Left cardiac atrium (tissue), 4 donors: ENCODE measurements around the gene ENOSF1. TPM values are rescaled to one million over a fixed set of nuclear protein-coding genes. Genes with fewer than 3 reads are reported as not detected.

Experiments
- ATAC-seq, 2 donors: fragments of 200-7000 bp; cut with Tn5 transposase; one replicate each; pipeline ENCODE4 v1.9.1; 2020; ENCODE audit warnings: mild to moderate bottlenecking in 2 of 2, moderate library complexity in 2 of 2
- DNase-seq: peaks from one replicate; pipeline ENCODE4 v3.0.0-alpha.2; 2020
- intact Hi-C, 2 donors: fragments of 100-400 bp; cut with DNase I; formaldehyde crosslinking; loops; one replicate each; pipeline versions ENCODE4 v1.14.1 to v1.15.1; 2022 to 2023
- total RNA-seq, 2 donors: library from RNA; stranded (reverse); fragmentation: NEBNext Ultra II Directional; extraction: Animal tissue kit (Norgen Biotek cat#: 25700); gene quantifications; one replicate each; pipeline ENCODE4 v1.2.1, GENCODE V29; 2021
- donor health status: DM: no; HTN: yes; CAD: no.
- donor health status: DM: no; HTN: yes; CAD: no; lungs with severe emphysema.
- donor health status: DM: yes; HTN: yes; CAD: no.
- donor health status: Dilated cardiomyopathy.

ENOSF1 gene
- total RNA-seq, 2 donors from 2014 or later: 35.6 to 41.5 TPM

DNA sequence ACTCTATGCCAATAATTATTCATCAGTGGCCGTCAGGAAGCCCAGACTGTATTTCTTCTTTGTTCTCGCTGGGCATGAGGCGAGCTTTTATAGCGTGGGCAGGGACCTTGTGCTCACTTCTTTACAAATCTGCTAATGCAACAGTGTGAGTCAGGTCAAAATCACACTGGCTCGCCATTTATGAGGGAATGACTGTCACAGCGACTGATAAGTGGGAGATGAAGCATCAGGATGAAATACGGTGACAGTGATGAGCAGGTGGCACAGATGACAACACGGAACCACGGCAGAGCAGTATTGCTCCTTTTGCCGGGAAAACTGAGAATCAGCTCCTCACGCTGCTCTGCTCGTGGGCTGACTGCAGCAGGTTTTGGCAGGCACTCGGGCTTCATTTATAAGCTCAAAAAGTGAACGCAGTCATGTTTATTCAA lies 34.5 kb downstream of the ENOSF1 start:
- ATAC-seq (no peak), DNase-seq (no peak)
- intact Hi-C loops: no loop called here

DNA sequence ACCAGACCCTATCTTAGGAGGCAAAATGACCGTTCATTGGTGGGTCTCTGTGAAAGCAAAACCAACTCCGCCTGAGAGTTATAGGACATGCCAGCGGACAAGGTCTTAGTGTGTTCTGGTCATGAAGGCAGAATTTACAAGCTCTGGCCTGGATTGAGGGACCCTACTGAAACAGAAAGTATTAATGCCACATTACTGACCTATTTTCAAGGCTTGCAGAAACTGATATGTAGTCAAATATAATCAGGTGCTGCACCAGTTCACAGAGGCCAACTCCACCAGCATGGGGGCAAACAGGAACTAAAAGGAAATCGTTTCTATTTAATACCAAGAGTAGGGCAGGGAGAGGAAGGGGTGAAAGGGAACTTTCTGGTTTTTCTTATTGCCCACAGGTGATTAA lies 35.3 kb downstream of the ENOSF1 start:
- no peak for DNase-seq
- intact Hi-C loops: no loop called here
- ATAC-seq: no peak

DNA sequence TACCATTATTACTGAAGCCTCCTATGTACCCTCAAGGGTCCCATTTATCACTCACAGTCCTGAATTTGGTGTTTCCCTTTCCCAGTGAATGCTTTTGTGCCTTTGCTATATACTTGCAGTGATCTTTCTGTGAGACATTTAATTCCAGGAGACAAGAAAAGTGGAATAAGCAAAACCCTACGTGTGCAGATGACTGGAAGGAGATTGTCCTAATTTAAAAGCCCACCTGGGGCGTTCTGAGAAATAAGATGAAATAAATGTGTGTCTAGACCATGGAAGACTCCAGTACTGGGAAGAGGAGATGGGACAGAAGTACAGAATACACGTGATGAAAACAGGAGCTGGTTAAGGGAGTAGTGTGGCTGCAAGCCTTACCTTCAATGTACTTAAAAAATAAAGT lies 35.7 kb downstream of the ENOSF1 start:
- DNase-seq (no peak), ATAC-seq (no peak)
- intact Hi-C loops: no loop called here

DNA sequence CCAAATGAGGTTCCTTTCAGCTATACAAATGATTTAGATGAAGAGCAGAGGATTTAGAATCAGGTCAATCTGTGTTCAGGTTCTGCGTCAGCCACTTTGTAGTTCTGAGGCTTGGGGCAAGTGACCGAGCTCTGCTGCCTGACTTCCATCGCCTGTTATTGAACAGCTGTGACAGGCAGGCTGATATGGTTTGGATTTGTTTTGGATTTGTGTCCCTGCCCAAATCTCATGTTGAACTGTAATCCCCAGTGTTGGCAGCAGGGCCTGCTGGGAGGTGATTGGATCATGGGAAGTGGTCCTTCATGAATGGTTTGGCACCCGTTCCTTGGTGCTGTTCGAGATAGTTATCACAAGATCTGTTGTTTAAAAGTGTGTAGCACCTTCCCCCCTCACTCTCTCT lies 36.4 kb downstream of the ENOSF1 start:
- ATAC-seq: no peak

DNA sequence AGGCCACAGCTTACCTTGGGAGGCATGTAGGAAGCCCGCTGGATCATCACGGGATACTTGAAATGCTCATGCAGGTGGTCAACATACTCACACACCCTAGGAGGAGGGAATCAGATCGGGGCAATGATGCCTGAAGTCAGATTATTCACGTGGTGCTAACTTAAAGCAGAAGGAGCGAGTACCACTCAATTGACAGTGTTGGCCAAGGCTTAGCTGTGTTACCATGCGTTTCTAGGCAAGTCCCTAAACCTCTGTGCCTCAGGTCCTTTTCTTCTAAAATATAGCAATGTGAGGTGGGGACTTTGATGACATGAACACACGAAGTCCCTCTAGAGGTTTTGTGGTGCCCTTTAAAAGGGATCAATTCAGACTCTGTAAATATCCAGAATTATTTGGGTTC lies 37.1 kb downstream of the ENOSF1 start:
- no peak for ATAC-seq
- intact Hi-C loops: no loop called here
- DNase-seq: no peak

More for the DNA sequence above, 36.4 kb downstream of the ENOSF1 start:
- intact Hi-C loops: no loop called here
- no peak for DNase-seq

DNA sequence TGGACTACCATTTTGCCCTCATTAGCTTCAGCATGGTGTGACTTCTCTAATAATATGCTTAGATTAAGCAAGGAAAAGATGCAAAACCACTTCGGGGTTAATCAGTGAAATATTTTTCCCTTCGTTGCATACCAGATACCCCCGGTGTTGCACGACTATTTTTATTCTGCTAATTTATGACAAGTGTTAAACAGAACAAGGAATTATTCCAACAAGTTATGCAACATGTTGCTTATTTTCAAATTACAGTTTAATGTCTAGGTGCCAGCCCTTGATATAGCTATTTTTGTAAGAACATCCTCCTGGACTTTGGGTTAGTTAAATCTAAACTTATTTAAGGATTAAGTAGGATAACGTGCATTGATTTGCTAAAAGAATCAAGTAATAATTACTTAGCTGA lies 38.7 kb downstream of the ENOSF1 start:
- no peak for DNase-seq
- ATAC-seq: no peak
- intact Hi-C loops: no loop called here

DNA sequence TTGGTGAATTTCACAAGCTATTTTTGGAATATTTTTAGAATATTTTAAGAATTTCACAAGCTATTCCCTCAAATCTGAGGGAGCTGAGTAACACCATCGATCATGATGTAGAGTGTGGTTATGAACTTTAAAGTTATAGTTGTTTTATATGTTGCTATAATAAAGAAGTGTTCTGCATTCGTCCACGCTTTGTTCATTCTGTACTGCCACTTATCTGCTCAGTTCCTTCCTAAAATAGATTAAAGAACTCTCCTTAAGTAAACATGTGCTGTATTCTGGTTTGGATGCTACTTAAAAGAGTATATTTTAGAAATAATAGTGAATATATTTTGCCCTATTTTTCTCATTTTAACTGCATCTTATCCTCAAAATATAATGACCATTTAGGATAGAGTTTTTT lies 39.1 kb downstream of the ENOSF1 start:
- ATAC-seq: no peak
- intact Hi-C loops: no loop called here
- no peak for DNase-seq

DNA sequence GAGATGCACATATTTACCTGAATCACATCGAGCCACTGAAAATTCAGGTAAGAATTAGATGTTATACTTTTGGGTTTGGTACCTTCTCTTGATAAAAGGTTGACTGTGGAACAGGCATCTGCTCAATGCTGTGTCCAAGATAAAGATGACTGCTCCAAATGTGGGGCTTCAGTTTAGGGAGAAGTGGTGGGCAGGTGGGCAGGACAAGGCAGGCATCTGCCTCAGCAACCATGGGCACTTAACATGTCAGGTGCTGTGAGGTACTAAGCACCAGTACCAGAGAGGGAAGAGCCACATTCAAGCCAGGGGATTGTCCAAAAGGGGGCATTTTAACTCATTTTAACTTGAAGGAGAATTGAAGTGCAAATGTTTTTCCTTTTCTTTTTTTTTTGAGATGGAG lies 41.0 kb downstream of the ENOSF1 start:
- ATAC-seq (no peak), DNase-seq (no peak)
- intact Hi-C loops: no loop called here

DNA sequence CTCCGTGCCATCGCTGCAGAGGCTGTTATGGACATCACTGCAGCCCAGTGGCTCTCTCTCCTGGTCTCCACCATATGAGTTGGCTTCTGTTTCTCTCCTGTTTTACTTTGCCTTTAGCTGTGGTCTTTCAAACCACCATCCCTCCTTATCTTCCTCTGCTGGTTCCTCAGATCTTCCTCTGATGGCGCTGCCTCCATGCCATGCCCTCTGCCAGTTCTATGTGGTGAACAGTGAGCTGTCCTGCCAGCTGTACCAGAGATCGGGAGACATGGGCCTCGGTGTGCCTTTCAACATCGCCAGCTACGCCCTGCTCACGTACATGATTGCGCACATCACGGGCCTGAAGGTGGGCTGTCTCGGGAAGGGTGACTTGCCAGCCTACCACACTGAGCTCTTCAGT lies 41.9 kb downstream of the ENOSF1 start:
- ATAC-seq (no peak), DNase-seq (no peak)
- intact Hi-C loops: no loop called here

DNA sequence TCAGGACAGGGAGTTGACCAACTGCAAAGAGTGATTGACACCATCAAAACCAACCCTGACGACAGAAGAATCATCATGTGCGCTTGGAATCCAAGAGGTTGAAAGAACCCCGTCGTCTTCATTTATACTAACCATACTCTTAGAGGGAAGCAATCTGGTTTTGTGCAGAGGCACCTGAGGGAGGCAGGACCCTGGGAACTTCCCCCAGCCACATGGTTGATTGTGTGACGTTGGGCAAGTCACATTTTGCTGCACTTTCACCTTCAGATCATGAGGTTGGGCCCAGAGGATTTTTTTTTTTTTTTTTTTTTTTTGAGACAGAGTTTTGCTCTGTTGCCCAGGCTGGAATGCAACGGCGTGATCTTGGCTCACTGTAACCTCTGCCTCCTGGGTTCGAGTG lies 43.4 kb downstream of the ENOSF1 start:
- DNase-seq (no peak), ATAC-seq (no peak)
- intact Hi-C loops: no loop called here

DNA sequence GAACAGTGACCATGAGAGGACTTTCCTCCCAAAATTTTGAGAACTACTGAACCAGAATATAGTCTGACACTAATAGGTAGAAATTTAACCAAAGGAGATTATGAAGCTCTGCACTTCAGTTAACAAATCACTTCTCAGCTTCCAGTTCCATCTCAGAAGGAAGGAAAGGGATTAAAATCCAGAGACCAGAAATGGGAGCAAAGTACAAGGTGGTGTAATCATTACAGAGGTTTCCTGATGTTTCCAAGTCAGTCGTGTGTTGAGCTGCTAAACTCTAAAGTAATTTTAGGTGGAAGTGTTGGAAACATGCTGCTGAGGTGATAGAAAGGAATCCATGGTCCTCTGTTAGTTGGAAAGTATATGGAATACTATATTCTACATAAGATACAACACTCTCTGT lies 44.2 kb downstream of the ENOSF1 start:
- DNase-seq (no peak), ATAC-seq (no peak)
- intact Hi-C loops: no loop called here

DNA sequence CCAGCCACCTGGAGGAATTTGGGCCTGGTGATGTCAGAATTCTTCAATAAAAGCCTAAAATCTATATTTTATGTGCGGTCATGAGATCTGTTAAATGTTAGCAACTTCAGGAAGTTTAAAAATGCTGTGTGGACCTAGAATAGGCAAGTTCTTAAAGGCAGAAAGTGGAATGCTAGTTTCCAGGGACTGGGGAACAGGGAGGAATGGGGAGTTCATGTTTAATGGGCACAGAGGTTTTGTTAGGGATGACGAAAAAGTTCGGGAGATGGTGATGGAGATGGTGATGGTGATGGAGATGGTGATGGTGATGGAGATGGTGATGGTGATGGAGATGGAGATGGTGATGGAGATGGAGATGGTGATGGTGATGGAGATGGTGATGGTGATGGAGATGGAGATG lies 45.8 kb downstream of the ENOSF1 start:
- ATAC-seq: no peak
- no peak for DNase-seq
- intact Hi-C loops: no loop called here

DNA sequence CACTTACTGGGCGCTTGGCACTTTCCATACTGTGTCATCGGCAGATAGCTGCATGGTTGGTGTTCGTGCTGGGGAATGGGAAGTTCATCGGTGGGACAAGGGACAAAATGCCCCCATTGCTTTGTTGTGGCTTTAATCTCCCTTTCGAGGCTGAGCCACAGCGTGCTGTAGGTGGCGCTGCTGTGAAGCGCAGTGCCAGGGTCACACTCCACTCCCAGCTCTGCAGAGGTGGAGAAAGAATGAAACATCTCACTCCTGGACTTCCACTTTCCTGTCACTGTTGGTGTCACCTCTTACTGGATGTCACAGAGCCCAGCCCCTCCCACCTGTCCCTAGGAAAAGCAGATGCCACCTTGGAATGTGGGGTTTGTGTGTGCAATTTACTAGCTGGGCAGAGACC lies 46.3 kb downstream of the ENOSF1 start:
- ATAC-seq: peak in 1 of 2 donors; percentile 33

DNA sequence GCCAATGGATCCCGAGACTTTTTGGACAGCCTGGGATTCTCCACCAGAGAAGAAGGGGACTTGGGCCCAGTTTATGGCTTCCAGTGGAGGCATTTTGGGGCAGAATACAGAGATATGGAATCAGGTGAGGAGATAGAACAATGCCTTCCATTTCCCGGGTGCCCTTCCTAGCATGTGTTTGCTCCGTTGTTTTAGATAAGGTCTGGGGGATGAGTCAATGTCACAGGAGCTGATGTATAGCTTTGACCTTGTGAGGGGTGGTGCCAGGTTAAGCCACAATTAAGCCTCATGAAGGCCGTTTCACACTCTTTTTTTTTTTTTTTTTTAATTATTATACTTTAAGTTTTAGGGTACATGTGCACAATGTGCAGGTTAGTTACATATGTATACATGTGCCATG lies 50.2 kb downstream of the ENOSF1 start:
- DNase-seq (no peak), ATAC-seq (no peak)
- intact Hi-C loops: no loop called here

More for the DNA sequence above, 46.3 kb downstream of the ENOSF1 start:
- DNase-seq: no peak
- intact Hi-C loops: no loop called here

DNA sequence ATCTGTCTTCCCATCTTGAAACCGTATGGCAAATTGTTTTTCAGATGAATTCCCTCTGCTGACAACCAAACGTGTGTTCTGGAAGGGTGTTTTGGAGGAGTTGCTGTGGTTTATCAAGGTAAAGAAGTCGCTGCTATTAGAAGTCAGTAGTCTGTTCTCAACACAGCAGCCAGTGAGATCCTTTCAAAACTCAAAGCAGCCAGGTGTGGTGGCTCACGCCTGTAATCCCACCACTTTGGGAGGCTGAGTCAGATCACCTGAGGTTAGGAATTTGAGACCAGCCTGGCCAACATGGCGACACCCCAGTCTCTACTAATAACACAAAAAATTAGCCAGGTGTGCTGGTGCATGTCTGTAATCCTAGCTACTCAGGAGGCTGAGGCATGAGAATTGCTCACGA lies 52.8 kb downstream of the ENOSF1 start:
- DNase-seq (no peak), ATAC-seq (no peak)
- intact Hi-C loops: no loop called here

DNA sequence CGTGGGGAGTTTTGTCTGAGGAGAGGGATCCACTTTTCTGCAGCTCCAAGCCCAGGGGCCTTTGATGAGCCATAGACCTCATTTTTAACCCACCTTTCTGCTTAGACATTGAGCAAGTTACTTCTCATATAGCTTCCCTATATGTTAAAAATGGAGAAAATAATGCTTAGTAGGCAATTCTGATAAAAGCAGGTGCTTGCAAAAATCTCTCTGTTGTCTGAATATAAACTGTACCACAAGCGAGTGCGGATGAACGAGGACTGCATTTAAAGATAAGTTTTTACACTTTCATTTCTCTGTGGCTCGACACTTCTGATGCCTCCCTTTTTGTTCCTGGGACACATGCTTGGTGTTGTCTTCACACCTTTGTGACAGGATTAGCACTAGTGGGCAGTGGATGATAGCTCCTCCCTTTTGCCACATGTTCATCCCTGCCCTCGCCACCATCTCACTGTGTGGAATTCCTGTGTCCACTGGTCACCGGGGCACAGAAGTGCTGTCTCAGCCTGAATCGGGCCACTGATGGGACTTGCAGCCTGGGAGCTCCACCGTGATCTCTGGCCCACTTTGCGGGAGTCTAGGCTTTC lies 53.4 kb downstream of the ENOSF1 start:
- intact Hi-C loops: no loop called here
- DNase-seq: no peak
- ATAC-seq: no peak

DNA sequence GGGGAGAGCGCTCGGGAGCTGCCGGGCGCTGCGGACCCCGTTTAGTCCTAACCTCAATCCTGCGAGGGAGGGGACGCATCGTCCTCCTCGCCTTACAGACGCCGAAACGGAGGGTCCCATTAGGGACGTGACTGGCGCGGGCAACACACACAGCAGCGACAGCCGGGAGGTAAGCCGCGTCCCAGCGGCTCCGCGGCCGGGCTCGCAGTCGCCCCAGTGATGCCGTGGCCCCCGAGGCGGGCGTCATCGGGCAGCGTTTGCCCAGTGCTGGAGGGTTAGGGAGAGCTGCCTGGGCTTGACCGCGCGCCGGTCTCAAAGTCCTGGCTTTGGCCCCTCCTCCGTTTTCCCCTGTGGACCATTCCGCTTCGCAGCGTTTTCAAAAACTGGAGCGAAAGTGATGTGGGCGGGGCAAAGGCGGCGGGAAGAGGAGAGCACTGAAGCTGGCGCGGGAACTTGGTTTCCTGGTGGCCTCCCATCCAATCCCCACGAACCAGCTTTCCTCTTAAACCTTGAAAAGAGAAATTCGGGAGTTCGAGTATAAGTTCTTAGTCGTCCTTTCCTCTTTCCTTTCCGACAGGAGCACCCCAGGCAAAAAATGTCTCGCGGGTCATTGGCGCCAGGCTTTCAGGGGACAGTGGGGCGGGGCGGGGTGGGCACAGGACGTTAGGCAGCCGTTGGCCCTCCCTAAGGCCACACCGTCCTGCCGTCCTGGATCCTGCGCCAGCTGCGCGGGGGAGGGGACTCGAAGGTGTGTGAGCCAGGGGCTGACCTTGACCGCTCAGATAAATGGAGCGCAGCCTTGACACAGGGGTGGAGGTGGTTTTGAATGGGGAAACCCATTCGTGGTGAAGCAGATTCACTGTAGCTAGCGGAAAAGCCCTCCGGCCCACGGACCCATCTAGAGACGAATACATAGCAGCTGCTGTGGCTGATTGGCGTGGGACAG lies 54.2 kb downstream of the ENOSF1 start:
- peak; percentile 90 to 96 for ATAC-seq
- peak; percentile 84 for DNase-seq
- intact Hi-C loops: no loop called here

DNA sequence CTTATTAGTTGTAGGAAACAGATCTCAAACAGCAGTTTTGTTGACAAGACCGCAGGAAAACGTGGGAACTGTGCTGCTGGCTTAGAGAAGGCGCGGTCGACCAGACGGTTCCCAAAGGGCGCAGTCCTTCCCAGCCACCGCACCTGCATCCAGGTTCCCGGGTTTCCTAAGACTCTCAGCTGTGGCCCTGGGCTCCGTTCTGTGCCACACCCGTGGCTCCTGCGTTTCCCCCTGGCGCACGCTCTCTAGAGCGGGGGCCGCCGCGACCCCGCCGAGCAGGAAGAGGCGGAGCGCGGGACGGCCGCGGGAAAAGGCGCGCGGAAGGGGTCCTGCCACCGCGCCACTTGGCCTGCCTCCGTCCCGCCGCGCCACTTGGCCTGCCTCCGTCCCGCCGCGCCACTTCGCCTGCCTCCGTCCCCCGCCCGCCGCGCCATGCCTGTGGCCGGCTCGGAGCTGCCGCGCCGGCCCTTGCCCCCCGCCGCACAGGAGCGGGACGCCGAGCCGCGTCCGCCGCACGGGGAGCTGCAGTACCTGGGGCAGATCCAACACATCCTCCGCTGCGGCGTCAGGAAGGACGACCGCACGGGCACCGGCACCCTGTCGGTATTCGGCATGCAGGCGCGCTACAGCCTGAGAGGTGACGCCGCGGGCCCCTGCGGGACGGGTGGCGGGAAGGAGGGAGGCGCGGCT lies 55.0 kb downstream of the ENOSF1 start, which contains the start of gene TYMS:
Gene TYMS, plus strand, starts transcription at position 343 of the 690 bp plus-strand sequence. Its CDS starts 90 bp downstream, at position 433.
- peak; percentile 66 to 67 for ATAC-seq
- DNase-seq: peak; percentile 24
- intact Hi-C loops: no loop called here

DNA sequence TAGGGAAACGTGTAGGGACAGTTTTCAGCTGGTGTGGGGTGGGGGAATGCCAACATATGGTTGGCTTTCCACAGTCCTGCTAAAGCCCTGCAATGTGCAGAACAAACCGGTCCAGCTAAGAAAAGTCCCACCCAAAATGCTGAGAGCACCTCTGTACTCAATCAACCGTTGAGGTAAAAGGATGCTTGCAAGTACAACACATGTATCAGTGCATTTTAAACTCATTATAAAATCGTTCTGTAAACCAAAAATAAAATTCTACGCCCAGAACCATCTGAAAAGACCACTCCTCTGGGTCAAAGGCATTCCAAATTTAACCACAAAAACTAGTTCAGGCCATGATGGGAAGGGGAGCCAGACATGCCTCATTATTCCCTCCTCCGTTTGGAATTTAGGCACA lies 57.0 kb downstream of the ENOSF1 start:
- ATAC-seq: no peak
- no peak for DNase-seq
- intact Hi-C loops: no loop called here

DNA sequence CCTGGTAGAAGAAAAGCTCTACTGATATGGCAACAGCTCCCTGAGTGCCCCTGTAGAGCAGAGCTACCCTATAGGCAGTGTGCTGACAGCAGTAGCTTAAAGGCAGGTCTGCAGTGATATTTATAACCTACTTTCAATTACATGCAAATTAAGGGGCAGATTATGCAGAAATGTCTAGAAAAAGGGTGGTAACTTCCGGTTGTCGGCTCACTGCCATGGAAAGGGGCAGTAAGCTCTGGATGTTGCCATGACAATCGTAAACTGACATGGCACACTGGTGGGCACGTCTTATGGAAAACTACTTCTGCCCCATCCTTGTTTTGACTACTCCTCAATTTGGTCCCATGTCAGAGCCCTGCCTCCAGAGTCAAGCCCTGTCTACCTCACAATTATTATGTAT lies 57.8 kb downstream of the ENOSF1 start:
- DNase-seq (no peak), ATAC-seq (no peak)
- intact Hi-C loops: no loop called here
